Measurements from ENCODE around the gene SIGLEC9.

GRCh38 chr19:51142119-51142518 is 17.4 kb downstream of the SIGLEC9 start, which contains the start of gene SIGLEC7:
- TF ChIP-seq, protein P1, sequence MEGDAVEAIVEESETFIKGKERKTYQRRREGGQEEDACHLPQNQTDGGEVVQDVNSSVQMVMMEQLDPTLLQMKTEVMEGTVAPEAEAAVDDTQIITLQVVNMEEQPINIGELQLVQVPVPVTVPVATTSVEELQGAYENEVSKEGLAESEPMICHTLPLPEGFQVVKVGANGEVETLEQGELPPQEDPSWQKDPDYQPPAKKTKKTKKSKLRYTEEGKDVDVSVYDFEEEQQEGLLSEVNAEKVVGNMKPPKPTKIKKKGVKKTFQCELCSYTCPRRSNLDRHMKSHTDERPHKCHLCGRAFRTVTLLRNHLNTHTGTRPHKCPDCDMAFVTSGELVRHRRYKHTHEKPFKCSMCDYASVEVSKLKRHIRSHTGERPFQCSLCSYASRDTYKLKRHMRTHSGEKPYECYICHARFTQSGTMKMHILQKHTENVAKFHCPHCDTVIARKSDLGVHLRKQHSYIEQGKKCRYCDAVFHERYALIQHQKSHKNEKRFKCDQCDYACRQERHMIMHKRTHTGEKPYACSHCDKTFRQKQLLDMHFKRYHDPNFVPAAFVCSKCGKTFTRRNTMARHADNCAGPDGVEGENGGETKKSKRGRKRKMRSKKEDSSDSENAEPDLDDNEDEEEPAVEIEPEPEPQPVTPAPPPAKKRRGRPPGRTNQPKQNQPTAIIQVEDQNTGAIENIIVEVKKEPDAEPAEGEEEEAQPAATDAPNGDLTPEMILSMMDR (IDR thresholded peaks at IDR 0.05) = no peak
- TF ChIP-seq POLR2A (IDR thresholded peaks at IDR 0.05) = no peak
